Measurements from ENCODE around the gene SCYGR8. TPM values are rescaled to one million over a fixed set of nuclear protein-coding genes. Genes with fewer than 3 reads are reported as not detected.

Gene SCYGR8
- total RNA-seq, result not detected in 2 replicates

GRCh38 chr2:227745594-227745993 is at the start of gene SCYGR8:
Gene SCYGR8, plus strand, starts transcription at chr2:227745894. Its CDS starts 0 bp downstream, at chr2:227745894.

GRCh38 chr2:227717687-227718567 is 27.8 kb upstream of the SCYGR8 start, which contains the start of gene SLC19A3:
Gene SLC19A3, minus strand, starts transcription at chr2:227718028. Its CDS starts 15,710 bp downstream, at chr2:227702318.

GRCh38 chr2:227724394-227725039 is 21.2 kb upstream of the SCYGR8 start, which contains the start of gene SCYGR6:
Gene SCYGR6, minus strand, starts transcription at chr2:227724757. Its CDS starts 0 bp downstream, at chr2:227724757.

GRCh38 chr2:227728035-227728434 is 17.7 kb upstream of the SCYGR8 start, which contains the start of gene SCYGR7:
Gene SCYGR7, plus strand, starts transcription at chr2:227728335. Its CDS starts 0 bp downstream, at chr2:227728335.

Other genes starting within 250 kb of the SCYGR8 start
- not detected in 2 replicates for gene SCYGR2, start 147.0 kb upstream of the SCYGR8 start, total RNA-seq
- not detected in 2 replicates for gene SCYGR3, start 131.1 kb upstream of the SCYGR8 start, total RNA-seq
- not detected in 2 replicates for gene SCYGR4, start 128.4 kb upstream of the SCYGR8 start, total RNA-seq
- gene SCYGR5, start 79.1 kb upstream of the SCYGR8 start, total RNA-seq, result not detected in 2 replicates
- 0.17 and 0.29 TPM in 2 replicates for gene SLC19A3, start 27.9 kb upstream of the SCYGR8 start, total RNA-seq
- gene SCYGR6, start 21.1 kb upstream of the SCYGR8 start, total RNA-seq, result not detected in 2 replicates
- gene SCYGR7, start 17.6 kb upstream of the SCYGR8 start, total RNA-seq, result not detected in 2 replicates
- gene CCL20, start 67.9 kb downstream of the SCYGR8 start, total RNA-seq, result 2.2 TPM in 1 of 2 replicates, not detected in the other
- 0.17 and 0.29 TPM in 2 replicates for gene DAW1, start 125.7 kb downstream of the SCYGR8 start, total RNA-seq